ENCODE data around the gene KIAA1217.
"Not testable (repeated sequence)": the region's sequence is repeated elsewhere in the genome, so short reads cannot be mapped to it uniquely, and the experiment has no call there.

KIAA1217 gene

DNA sequence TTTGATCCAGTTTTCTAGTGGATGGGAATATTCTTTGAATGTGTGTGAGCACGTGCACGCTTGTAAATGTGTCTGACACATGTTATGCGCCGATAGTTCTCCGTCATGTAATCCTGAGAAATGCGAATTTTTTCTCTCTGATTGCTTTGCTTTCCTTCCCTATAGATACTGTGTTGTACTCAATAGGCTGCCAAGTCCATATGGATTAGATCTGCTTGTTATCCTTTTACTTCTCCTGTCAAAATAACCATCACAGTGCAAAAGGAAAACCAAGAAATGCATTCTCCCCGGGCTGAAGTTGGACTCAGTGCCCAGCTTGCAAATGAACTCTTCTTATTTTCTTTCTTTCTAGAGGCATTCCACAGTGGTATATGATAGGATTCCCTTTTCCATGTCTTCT, 131.9 kb downstream of the KIAA1217 start:
- DNase-seq (ENCODE audit: low read depth in 3 of 3): no peak

DNA sequence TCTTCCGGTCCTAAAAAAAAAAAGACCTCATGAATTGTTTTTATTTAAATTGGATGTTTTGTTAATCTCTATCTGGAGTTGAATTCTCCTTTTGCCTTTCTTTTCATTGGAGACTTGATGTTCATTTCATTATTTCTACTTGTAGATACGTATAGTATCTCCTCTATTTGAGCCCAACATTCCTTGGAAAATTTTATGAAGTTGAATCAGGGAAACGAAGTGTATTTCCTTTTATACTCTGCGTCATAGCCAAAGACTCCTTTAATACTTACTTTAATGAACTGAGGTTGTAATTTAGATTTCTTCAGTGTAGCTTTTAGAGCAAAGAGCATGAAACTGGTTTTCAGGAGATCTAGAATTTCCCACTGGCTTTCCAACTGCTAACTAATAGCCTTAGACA, 132.4 kb downstream of the KIAA1217 start:
- no peak for DNase-seq (ENCODE audit: low read depth in 3 of 3)

DNA sequence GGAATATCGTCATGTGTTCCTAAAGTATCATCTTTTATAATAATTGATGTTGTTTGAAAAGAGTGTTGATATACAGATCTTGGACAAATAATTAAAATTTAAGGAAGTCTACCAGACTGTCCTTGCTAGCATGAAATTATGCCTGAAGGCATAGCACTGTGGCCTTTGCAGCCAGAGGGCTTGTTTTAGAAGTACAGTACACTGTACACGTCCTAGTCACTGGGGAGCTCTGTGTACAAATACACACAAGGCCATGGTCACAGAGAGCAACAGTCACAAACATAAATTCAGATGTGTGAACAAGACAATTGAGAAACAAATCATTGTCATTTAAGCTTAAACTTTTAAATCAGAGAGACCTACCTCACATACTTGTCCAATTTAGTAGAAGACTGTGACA, 133.0 kb downstream of the KIAA1217 start:
- no peak for DNase-seq (ENCODE audit: low read depth in 3 of 3)

DNA sequence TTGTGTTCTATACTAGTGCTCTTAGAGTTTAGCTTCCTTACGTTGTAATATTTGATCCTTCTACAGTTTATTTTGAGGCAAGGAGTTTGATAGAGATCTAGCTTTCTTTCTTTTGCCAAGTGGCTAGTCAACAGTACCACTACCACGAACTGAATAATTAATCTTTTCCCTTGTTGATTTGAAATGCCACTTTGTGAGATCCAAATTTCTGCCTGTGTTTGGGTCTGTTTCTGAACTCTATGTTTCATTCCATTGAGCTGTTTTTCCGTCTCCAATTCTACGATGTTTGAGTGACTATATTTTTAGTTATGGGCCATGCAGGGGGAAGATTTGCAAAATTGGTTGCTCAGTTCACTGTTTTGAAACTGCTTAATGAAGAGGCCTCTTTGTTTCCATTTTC, 134.7 kb downstream of the KIAA1217 start:
- no peak for DNase-seq (ENCODE audit: low read depth in 3 of 3)

DNA sequence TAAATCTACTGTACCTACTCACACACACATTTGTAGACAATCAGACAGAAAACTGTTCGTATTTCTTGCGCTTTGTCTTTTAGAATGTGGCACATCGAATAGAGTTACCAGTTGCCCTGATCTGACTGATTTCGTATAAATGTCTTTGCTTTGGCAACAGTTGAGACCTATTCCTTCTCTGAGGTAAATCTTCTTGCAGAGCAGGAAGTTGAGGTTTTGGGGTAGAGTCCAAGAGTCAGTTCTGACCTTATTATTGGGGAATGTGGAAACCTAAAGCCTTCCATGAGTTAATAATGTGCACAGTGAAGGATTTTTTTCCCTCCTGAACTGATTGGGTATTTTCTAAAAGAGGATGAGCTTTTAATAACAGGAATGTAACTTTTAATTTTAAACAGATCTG, 135.3 kb downstream of the KIAA1217 start:
- DNase-seq (ENCODE audit: low read depth in 3 of 3): no peak

DNA sequence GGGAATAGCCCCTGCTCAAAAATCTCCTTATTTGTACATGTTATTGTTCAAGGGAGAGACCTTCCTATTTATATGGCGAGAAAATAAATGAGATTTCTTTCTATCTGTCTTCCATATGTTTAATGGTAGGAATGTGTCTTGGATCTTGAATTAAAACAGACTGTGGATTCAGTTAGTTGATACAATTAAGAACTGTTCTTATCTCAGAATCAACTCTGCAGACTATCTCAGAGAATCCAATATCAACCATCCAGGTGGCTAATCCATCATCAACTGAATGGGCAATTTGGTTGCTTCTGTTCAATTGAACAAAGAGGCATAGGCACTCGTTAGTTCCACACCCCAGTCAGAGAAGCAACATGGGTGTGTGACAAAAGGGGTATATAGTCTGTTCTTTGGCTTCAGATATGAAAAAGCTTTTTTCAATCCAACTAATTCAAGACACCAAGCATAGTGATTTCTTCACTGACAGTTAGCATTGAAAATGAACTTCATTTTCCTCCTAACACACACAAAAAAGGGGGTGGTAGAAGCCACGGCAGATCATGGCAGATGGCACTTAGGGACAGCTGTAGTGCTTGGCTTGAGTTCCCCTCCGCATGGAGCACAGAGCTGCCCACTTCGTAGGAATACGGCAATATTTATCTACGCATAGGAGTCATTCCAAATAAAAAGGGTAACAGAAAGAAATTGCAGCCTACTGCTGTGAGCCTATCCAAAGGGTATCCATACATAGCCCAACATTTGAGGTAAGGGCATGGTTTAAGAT, 135.9 kb downstream of the KIAA1217 start:
- no peak for DNase-seq (ENCODE audit: low read depth in 3 of 3)

DNA sequence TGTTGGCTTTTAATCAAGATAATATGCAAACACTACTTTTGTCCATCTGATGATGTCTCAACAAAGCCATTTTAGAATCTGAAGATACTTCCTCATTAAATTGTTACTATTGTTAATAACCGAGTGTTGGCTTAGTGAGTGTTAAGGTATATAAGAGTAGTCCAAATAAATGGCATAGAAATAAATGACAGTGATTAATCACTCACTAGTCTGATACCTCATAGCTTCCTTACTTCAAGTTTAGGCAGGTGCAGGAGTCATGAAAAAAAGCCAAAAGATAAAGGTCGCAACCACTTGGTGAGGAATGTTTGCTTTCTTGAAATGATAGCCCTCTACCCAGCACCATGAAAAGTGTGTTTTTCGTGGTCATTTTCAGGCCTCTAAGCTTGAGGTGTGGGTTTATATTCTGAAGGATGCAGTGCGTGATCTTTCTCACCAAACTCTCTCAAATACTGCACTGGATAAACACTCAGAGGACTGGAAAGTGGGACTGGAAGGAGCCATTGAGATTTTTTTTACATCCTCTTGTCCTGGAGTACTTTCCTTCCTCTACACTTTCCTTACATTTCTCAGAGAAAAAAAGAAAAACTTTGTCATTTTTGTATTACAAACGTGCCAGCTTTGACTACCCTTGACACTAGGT, 138.1 kb downstream of the KIAA1217 start:
- no peak for DNase-seq (ENCODE audit: low read depth in 3 of 3)

DNA sequence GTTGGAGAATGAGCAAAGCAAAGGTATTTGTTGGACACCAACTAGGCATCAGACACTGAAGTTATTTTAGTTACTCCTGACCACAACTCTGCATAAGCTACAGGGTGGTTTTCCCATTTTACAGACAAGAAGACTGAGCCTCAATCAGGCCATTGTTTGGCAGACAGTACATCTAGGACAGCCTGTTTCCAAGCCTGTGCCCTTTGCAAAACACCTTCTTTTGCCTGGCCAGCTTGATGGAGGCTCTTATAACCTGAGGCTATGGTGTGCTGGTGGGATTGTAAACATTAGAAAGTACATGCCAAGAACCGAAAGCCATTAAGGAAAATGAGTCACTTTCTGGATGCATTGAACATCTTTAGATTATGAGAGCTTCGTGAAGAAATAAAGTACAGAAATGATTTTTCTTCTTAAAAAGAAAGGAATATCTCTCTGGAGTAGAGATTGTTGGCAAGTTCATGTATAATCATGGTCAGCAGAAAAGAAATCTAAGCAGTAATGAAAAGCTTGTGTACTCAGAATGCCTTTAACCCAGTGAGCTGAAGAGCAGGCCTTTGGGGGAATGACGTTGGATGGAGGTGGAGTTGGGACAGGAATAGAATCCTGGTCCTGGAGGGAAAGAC, 140.6 kb downstream of the KIAA1217 start:
- DNase-seq (ENCODE audit: low read depth in 3 of 3): no peak

DNA sequence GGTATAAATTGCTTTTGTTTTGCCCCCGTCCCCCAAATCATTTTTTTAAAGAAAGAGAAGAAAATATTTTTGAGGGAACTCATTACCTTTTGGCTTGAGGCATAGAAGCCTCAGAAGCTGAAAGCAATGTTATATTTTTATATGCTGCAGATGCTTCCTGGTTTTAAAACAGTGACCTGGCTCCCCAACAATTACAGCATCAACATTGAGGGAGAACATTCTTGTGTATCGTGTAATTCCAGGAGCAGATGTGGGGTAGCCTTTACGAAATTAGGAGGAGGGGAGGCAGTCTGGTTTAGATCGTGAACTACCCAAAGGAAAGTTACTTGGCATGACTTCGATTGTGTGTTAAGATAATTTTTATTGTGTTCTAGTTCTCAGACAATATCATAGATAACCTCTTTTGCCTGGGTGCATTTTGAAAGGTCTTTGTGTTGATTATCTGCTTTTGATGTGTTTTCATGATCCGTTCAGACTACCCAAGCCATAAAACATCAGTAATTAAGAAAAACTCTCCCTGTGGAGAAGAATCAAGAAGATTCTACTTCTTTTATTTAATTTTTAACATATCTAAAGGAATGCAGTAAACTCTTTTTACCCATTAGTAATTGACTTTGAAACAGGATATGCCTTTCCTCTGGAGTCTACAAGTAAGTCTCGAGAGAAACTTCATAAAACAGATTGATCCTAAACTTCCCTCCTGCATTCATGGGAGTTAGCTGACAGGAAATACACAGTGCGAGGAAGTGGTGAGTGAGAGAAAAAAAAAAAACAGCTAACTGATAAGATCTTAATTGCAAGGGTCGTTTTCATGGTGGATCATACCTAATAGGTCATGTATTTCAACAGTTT, 141.4 kb downstream of the KIAA1217 start:
- no peak for DNase-seq (ENCODE audit: low read depth in 3 of 3)

DNA sequence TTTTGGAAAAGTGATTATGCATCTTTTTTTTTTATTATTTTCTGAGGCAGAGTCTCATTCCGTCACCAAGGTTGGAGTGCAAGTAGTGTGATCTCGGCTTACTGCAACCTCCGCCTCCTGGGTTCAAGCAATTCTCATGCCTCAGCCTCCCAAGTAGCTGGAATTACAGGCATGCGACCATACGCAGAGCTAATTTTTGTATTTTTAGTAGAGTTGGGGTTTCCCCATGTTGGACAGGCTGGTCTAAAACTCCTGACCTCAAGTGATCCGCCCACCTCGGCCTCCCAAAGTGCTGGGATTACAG, 141.9 kb downstream of the KIAA1217 start:
- not testable (repeated sequence) for DNase-seq (ENCODE audit: low read depth in 3 of 3)

DNA sequence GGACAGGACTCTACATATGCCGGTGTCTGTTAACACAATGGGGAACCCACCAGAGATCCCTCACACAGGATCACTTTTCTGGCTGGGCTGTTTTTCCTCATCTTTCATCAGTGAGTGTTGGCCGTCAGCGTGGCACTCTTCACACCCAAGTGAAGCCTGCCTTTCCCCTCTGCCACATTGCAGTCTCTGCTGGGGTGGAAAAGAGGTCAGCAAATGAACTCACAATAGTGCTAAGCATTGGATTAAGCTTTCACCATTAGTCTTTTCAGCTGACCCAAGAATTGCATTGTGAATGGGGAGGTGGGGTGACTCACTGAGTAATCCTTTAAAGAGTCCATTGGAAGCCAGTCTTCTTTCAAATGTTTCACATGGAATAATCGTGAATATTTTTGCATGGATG, 143.0 kb downstream of the KIAA1217 start:
- DNase-seq (ENCODE audit: low read depth in 3 of 3): no peak

DNA sequence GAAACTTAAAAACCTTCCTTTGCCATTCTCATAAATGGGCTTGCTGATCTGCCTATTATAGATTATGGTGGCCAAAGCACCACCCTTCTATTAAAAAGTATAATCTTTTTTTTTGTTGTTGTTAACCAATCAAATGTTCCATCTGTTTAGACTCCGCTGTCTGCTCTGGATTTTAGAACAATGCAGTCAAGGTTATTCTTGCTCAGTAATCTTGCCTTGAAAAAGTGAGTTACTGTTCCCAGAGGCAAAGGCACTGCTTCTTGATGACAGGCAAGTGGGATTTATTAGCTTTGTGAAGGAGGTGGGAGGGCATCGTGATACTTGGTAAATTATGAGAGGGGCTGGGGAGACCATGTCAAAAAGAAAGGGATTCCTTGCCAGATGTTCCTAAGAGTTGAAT, 143.5 kb downstream of the KIAA1217 start:
- DNase-seq (ENCODE audit: low read depth in 3 of 3): no peak

DNA sequence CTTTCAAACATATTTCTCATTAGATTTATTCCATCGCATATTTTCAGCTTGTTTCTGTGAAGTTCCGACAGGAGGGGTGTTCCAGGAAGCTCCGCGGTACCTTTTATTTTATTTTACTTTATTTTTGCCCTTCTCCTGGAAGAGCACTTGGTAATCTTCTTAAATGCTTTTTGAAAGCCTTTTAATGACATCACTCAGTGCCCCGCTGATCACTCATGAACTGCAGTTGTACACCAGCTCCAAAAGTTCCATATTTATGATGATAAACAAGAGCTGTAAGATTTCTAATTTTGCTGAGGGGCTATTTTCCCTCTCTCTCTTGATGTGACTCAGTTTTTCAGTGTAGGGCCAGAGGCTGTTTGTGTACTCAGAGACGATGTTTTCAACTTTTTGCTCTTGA, 144.4 kb downstream of the KIAA1217 start:
- no peak for DNase-seq (ENCODE audit: low read depth in 3 of 3)

DNA sequence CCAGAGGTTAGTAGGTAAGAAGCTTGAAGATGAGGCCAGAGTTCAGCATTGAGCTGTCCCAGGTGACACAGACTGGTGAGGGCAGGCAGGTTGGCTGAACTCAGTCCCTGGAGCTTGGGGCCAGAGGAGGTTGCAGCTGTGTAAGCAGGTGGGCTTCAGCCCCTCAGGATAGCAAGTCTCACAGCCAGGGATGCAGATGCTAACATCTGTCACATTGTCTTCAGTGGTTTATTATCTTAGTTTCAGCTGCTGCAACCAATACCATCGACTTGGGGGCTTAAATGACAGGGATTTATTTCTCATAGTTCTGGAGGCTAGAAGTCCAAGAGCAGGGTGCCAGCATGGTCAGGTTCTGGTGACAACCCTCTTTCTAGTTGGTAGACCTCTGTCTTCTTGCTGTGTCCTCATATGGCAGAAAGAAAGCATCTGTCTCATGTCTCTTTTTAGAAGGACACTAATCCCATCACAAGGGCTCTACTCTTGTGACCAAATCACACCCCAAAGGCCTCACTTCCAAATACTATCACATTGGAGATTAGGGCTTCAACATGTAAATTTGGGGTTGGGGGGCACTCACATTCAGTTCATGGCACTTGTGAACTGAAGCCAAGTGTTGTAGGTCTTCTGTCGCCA, 146.2 kb downstream of the KIAA1217 start:
- no peak for DNase-seq (ENCODE audit: low read depth in 3 of 3)

DNA sequence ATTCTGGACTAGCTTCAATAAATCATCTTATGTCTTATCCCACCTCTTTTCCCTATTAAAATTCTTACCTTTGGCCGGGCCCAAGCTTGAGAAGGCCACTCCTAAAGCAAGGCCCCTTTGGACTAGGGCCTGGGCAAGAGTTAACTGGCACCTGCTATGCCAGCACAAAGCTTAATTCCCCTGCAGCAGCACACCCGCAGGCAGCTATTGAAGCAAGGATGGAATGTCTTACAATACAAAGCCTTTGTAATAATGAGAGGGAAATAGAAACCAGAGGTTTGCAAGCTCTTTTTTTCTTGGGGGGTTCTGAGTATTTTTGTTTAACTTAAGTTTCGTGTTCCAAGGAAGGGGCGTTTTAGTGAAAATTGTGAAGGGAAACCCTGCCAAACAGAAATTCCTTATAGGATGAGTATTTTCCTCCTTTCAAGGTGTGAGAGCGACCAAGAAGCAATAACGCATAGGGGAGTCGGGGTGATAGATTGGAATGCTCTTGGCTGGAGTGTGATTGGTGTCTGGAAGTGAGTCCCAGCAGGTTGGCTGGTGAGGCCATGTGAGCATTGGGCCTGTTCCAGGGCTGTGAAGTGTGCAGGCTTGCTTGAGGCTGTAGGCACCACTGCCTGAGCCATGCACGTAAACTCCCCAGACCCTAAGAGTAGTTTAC, 148.5 kb downstream of the KIAA1217 start:
- no peak for DNase-seq (ENCODE audit: low read depth in 3 of 3)

DNA sequence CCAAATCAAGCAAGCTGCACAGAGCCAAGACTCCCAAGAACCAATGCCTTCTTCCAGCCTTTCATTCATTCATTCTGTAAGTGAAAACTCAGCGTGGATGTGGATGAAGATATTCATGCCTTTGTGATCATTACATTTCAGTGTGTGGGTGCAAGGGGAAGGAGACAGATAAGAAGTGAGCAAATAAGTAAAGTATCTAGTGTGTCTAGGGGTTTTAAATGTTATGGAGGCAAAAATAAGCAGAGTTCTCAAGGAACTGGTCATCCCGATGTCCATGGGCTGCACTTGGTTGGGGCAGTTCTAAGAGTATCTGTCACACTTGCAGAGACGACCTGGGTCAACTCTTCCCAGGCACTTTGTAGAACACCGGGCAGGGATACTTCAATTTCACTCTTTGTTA, 149.1 kb downstream of the KIAA1217 start:
- no peak for DNase-seq (ENCODE audit: low read depth in 3 of 3)

DNA sequence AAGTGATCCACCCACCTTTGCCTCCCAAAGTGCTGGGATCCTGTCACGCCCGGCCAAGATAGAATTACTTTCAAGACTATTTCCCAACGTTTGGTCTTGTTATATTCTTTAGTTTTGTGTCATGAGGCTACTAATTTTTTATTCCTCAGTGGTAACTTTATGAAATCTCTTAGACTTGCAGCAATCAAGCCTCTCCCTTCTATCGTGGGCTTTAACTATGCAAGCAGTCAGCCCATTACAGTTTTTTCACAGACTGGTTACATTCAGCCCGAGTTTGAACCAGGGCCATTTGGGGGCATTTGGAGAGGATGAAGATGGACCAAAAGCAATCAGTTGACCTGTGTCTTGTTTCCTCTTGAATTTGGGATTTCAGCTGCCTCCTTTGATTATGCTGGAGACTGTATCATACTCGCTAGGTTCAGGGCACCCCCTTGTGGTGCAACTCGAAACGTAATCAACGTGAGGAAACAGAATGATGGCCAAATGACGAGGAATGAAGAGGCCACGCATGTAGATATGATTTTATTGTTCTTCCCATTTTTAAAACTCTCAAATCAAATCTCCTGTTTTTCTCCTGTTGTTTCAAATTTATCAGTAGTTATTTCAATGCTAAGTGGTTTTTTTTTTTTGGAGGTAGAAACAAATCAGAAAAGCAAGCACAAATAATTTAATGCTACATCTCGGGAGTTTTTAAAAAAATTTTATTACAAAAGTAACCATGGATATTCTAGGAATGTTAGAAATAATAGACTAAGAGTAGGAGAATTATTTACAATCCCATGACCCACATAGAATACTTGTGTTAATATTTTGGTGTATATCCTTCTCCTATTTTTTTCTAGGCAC, 151.6 kb downstream of the KIAA1217 start:
- DNase-seq (ENCODE audit: low read depth in 3 of 3): peak in 2 of 3 donors; percentile 20 to 28

DNA sequence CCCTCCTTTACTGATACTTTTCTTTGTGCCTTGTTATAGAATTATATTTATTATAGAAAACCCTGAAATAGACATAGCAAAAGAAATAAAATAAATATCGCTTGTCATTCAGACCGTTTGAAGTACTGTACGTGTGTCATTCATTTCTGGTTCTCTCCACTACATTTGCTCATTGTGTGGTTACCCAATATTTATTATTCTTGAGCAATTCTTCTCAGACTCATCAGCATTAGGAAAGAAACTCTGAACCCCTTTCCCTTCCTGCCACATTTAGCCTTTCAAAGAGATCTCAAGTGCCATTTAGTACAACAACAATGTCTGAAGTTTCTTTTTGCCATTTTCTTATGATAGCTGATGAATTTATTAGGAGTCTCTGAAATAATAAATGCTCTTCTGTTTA, 154.1 kb downstream of the KIAA1217 start:
- no peak for DNase-seq (ENCODE audit: low read depth in 3 of 3)

DNA sequence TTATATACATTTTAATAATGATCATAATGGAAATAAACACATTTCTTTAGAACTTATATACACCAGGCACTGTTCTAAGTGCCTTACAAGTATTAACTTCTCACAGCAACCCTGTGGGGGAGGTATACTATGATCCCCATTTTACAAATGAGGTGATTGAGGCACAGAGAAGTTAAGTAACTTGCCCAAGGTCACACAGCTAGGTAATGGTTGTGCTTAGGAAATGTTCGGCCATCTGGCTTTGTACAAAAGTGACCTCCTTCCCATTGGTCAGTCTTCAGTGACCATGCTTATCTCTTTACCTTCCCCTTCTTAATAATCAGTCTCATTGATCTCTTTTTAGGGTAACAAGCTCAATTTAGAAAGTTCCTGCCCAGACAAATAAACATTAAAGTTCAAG, 158.8 kb downstream of the KIAA1217 start:
- DNase-seq (ENCODE audit: low read depth in 3 of 3): no peak

DNA sequence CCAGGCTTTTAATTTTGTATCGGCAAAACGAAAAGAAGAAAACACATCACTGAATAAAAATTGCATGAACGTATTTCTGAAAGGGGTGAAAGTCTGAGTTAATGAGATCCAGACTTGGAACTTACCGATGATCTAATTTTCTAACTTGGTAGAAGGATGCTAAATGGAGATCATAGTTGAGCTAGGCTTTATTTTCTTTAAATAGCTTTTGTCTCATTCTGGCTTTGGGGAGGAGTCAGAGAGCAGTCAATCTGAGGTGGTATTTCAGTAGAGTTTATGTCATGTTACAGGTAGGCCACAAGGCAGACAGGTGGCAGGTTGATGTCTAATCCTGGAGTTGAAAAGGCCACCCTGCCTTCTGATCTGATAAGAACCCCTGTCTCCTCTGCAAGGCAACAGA, 161.9 kb downstream of the KIAA1217 start:
- no peak for DNase-seq (ENCODE audit: low read depth in 3 of 3)

DNA sequence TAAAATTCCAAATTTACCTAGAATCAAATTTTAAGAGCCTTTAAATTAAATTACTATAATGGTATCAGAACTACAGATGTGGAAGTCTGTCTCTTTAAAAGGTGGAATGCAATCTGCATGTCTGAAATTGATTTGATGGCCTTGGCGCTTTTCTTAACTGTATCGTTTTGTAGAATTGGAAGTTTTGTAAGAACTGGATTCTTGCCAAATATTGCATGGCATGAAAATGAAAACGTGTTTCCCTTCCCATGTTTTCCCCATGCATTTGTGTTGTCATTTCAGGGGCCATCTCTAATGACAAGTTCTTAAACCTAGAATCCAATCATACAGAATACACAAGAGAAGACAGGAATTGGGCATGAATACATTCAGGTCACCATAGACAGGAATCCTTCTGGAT, 162.5 kb downstream of the KIAA1217 start:
- no peak for DNase-seq (ENCODE audit: low read depth in 3 of 3)

Data from stimulated activated CD4-positive, alpha-beta T cell treated with anti-CD3 and anti-CD28 coated beads, TNF-alpha, amount 100 ng/mL, for 48 hours (primary cell).